Thyroid gland (tissue), 4 donors: ENCODE data around the gene WNK1. TPM values are rescaled to one million over a fixed set of nuclear protein-coding genes. Genes with fewer than 3 reads are reported as not detected.
"Not testable (repeated sequence)": the region's sequence is repeated elsewhere in the genome, so short reads cannot be mapped to it uniquely, and the experiment has no call there.

ENCODE experiments used
- DNase-seq, 2 donors: peaks; one replicate each; pipeline ENCODE4 v3.0.0-alpha.2; 2019
- H3K27ac ChIP-seq, 3 donors: fragments of 200-600 bp; sonication (generic); 1 replicate in 2 of 3; 2 replicates in 1 of 3; pipeline ENCODE4 v1.5.1; 2016 to 2019; ENCODE audit warnings: mild to moderate bottlenecking in 1 of 3, moderate library complexity in 1 of 3
- H3K27me3 ChIP-seq: fragments of 200-600 bp; sonication (generic); one replicate; pipeline ENCODE4 v1.5.1; 2019
- H3K36me3 ChIP-seq, 2 donors: fragments of 200-600 bp; sonication (generic); one replicate each; pipeline ENCODE4 v1.5.1; 2016 to 2019
- H3K4me1 ChIP-seq, 2 donors: fragments of 200-600 bp; sonication (generic); one replicate each; pipeline ENCODE4 v1.5.1; 2017 to 2019
- H3K4me3 ChIP-seq, 3 donors: fragments of 200-600 bp; sonication (generic); replicated peaks in 1 of 3; 1 replicate in 2 of 3; 2 replicates in 1 of 3; pipeline ENCODE4 v1.5.1; 2016; ENCODE audit warnings: mild to moderate bottlenecking in 1 of 3
- H3K9me3 ChIP-seq: fragments of 200-600 bp; sonication (generic); one replicate; pipeline ENCODE4 v1.5.1; 2017
- POLR2A ChIP-seq, 2 donors: fragments of 450-650 bp; IDR thresholded peaks; one replicate each; pipeline ENCODE4 v1.6.1; 2017; ENCODE audit warnings: antibody characterized with exemption in 2 of 2, mild to moderate bottlenecking in 2 of 2, moderate library complexity in 1 of 2
- WGBS, 2 donors: methylation state at CpG; one replicate each; pipeline ENCODE4 v1.1.5; 2017; 5-methylcytosine and 5-hydroxymethylcytosine counted together
- intact Hi-C: fragments of 100-400 bp; cut with DNase I; formaldehyde crosslinking; loops from one replicate; pipeline ENCODE4 v1.15.1; 2023
- total RNA-seq, 4 donors: library from RNA; depleted of rRNA; stranded (reverse); fragments of >200 nt; gene quantifications; one replicate each; pipeline ENCODE4 v1.2.3, GENCODE V29; 2016
- TF ChIP-seq, protein P1 (sequence below), 6 experiments: fragments of 200-600 bp in 3 of 6; fragments of 450-650 bp in 3 of 6; sonication (generic) in 3 of 6; IDR thresholded peaks; one replicate each; pipeline ENCODE4 v1.5.1; 2016 to 2019; ENCODE audit warnings: antibody characterized with exemption in 6 of 6, mild to moderate bottlenecking in 2 of 6, inconsistent platforms in 1 of 6, moderate library complexity in 1 of 6

WNK1 gene
- total RNA-seq, 4 donors from 2014 or later = 90.0 to 211 (median 109) TPM

DNA sequence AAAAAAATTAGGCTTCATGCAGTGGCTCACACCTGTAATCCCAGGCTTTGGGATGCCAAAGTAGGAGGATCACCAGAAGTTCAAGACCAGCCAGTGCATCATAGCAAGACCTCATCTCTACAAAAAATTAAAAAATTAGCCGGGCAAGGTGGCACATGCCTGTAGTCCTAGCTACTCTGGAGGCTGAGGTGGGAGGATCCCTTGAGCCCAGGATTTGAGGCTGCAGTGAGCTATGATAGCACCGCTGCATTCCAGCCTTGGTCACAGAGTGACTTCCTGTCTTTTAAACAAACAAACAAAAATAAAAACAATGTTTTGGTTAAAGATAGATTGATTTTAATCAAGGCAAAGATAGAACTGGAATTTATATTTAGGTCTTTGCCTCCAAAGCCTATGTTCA is 60.6 kb downstream of the WNK1 start:
- no peaks in the 10 kb centered on the region for H3K27me3 ChIP-seq
- no peak overlapping the region for H3K4me3 ChIP-seq
- H3K9me3 ChIP-seq = no peaks in the 10 kb centered on the region
- DNase-seq = no peak
- WGBS, 2 donors = 88 to 95% methylated on average over 2 of the region's 2 CpGs
- intact Hi-C loops = loop anchor here (5.0 to 10.0 kb wide), 2 partner anchors 58 to 246 kb away; partner anchors contain the start of gene WNK1
- no peak for TF ChIP-seq POLR2A (IDR thresholded peaks at IDR 0.05)
- TF ChIP-seq, protein P1, sequence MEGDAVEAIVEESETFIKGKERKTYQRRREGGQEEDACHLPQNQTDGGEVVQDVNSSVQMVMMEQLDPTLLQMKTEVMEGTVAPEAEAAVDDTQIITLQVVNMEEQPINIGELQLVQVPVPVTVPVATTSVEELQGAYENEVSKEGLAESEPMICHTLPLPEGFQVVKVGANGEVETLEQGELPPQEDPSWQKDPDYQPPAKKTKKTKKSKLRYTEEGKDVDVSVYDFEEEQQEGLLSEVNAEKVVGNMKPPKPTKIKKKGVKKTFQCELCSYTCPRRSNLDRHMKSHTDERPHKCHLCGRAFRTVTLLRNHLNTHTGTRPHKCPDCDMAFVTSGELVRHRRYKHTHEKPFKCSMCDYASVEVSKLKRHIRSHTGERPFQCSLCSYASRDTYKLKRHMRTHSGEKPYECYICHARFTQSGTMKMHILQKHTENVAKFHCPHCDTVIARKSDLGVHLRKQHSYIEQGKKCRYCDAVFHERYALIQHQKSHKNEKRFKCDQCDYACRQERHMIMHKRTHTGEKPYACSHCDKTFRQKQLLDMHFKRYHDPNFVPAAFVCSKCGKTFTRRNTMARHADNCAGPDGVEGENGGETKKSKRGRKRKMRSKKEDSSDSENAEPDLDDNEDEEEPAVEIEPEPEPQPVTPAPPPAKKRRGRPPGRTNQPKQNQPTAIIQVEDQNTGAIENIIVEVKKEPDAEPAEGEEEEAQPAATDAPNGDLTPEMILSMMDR (IDR thresholded peaks at IDR 0.05) = no peak
- peaks cover 4 to 9% of the 10 kb centered on the region in 2 donors for H3K4me1 ChIP-seq
- H3K36me3 ChIP-seq = no peaks in the 10 kb centered on the region
- no peak overlapping the region for H3K27ac ChIP-seq

DNA sequence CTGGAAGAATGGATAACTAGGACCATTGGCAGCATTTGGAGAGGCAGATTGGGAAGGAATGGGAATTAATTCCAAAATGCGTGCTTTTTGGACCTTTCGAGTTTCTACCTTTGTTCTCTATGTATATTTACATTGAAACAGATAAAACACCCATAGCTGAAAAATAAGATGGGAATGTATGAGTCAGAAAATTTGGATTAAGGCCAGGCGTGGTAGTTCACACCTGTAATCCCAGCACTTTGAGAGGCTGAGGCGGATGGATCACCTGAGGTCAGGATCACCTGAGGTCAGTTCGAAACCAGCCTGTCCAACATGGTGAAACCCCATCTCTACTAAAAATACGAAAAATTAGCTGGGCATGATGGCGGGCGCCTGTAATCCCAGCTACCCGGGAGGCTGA is 65.1 kb downstream of the WNK1 start:
- H3K4me3 ChIP-seq = not testable (repeated sequence)
- peak overlapping the region in 1 of 3 donors; percentile 18 for H3K27ac ChIP-seq

DNA sequence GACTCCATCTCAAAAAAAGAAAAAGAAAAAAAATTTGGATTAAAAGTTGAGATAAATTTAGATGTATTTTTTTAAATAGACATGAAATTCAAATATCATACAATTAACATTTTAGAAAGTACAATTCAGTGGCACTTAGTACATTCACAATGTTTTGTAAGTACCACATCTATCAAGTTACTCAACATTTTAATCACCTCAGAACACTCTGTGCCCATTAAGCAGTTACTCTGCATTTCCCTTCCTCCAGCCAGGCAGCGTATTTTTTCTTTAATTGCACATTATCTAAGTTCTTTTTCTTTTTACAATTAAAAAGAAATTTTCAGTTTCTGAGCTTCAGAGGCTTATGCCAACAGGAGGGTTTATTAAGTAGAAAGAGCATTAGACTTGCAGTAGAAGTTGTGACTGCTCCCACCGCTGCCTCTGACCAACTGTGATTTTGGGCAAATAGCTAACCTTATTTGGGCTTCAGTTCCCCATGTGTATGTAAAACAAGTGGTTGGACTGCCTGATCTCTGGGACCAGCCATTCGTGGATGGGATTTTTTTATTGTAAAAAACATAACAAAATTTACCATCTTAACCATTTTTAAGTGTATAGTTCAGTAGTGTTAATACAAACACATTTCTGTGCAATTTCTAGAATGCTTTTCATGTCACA is 65.7 kb downstream of the WNK1 start:
- H3K4me3 ChIP-seq = no peak overlapping the region
- intact Hi-C loops = loop anchor here (5.0 to 10.0 kb wide), 2 partner anchors 63 to 129 kb away; partner anchors contain the start of genes RAD52 and WNK1

More for the DNA sequence above, 65.1 kb downstream of the WNK1 start:
- not testable (repeated sequence) for H3K27me3 ChIP-seq, H3K4me1 ChIP-seq, DNase-seq, H3K9me3 ChIP-seq, H3K36me3 ChIP-seq
- WGBS, 2 donors = 87 to 91% methylated on average over 9 of the region's 9 CpGs
- intact Hi-C loops = loop anchor here (5.0 to 10.0 kb wide), 2 partner anchors 63 to 130 kb away; partner anchors contain the start of genes RAD52 and WNK1

DNA sequence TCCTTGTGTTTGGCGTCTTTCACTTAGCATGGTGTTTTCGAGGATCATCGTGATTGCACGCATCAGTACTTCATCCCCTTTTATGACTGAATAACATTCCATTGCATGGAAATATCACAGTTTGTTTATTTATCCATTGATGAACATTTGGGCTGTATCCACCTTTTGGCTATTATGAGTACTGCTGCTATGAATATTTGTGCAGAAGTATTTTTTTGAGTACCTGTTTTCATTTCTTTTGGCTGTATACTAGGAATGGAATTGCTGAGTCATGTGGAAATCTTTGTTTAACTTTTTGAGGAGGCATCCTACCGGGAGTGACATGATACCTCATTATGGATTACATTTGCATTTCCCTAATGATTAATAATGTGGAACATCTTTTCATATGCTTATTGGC is 66.4 kb downstream of the WNK1 start:
- Histone ChIP-seq H3K27me3 (no peaks in the 10 kb centered on the region), H3K36me3 (no peaks in the 10 kb centered on the region), H3K4me3 (no peak overlapping the region), H3K27ac (peak overlapping the region in 2 of 3 donors; percentile 3 to 18), H3K9me3 (no peaks in the 10 kb centered on the region), H3K4me1 (peaks cover 0 to 8% of the 10 kb centered on the region in 2 donors)
- no peak for DNase-seq
- 80 to 82% methylated on average over 5 of the region's 5 CpGs for WGBS, 2 donors
- no peak for TF ChIP-seq POLR2A (IDR thresholded peaks at IDR 0.05)
- TF ChIP-seq, protein P1 (IDR thresholded peaks at IDR 0.05) = peak in 3 of 6 experiments; percentile 15 to 32 (median 29)
- intact Hi-C loops = loop anchor here (5.0 to 10.0 kb wide), 2 partner anchors 64 to 129 kb away; partner anchors contain the start of genes RAD52 and WNK1

More for the DNA sequence above, 65.7 kb downstream of the WNK1 start:
- H3K36me3 ChIP-seq = no peaks in the 10 kb centered on the region
- DNase-seq = peak; percentile 27 to 53
- WGBS, 2 donors = 68 to 69% methylated on average over 3 of the region's 3 CpGs
- H3K4me1 ChIP-seq = peaks cover 0 to 8% of the 10 kb centered on the region in 2 donors
- peak overlapping the region in 2 of 3 donors; percentile 3 to 18 for H3K27ac ChIP-seq
- no peaks in the 10 kb centered on the region for H3K27me3 ChIP-seq
- no peaks in the 10 kb centered on the region for H3K9me3 ChIP-seq
- TF ChIP-seq, protein P1 (IDR thresholded peaks at IDR 0.05) = no peak
- TF ChIP-seq POLR2A (IDR thresholded peaks at IDR 0.05) = no peak

DNA sequence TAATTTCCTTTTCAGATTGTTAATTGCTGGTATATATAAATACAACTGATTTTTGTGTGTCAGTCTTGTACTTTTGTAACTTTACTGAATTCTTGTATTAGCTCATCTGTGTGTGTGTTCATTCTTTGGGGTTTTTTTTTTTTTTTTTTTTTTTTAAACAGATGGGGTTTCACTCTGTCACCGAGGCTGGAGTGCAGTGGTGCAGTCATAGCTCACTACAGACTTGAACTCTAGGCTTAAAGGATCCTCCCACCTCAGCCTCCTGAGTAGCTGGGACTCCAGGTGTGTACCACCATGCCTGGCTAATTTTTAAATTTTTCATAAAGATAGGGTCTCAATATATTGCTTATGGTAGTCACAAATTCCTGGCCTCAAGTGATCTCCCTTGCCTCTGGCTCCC is 68.0 kb downstream of the WNK1 start:
- TF ChIP-seq, protein P1 (IDR thresholded peaks at IDR 0.05) = no peak
- TF ChIP-seq POLR2A (IDR thresholded peaks at IDR 0.05) = no peak
- intact Hi-C loops = no loop called here
- no peak overlapping the region for H3K4me3 ChIP-seq
- H3K4me1 ChIP-seq = peaks cover 0 to 8% of the 10 kb centered on the region in 2 donors
- no peaks in the 10 kb centered on the region for H3K36me3 ChIP-seq
- no peaks in the 10 kb centered on the region for H3K9me3 ChIP-seq
- no peaks in the 10 kb centered on the region for H3K27me3 ChIP-seq
- no peak for DNase-seq
- WGBS, 2 donors = 87 to 93% methylated on average over 1 of the region's 1 CpG
- no peak overlapping the region for H3K27ac ChIP-seq
